Thyroid gland (tissue), 4 donors: Measurements from ENCODE around the gene SYDE1.

Experiments used
- CTCF ChIP-seq, 6 experiments: fragments of 200-600 bp in 3 of 6; fragments of 450-650 bp in 3 of 6; sonication (generic) in 3 of 6; IDR thresholded peaks; one replicate each; pipeline ENCODE4 v1.5.1; 2016 to 2019; ENCODE audit warnings: antibody characterized with exemption in 6 of 6, mild to moderate bottlenecking in 2 of 6, inconsistent platforms in 1 of 6, moderate library complexity in 1 of 6
- POLR2A ChIP-seq, 2 donors: fragments of 450-650 bp; IDR thresholded peaks; one replicate each; pipeline ENCODE4 v1.6.1; 2017; ENCODE audit warnings: antibody characterized with exemption in 2 of 2, mild to moderate bottlenecking in 2 of 2, moderate library complexity in 1 of 2

DNA sequence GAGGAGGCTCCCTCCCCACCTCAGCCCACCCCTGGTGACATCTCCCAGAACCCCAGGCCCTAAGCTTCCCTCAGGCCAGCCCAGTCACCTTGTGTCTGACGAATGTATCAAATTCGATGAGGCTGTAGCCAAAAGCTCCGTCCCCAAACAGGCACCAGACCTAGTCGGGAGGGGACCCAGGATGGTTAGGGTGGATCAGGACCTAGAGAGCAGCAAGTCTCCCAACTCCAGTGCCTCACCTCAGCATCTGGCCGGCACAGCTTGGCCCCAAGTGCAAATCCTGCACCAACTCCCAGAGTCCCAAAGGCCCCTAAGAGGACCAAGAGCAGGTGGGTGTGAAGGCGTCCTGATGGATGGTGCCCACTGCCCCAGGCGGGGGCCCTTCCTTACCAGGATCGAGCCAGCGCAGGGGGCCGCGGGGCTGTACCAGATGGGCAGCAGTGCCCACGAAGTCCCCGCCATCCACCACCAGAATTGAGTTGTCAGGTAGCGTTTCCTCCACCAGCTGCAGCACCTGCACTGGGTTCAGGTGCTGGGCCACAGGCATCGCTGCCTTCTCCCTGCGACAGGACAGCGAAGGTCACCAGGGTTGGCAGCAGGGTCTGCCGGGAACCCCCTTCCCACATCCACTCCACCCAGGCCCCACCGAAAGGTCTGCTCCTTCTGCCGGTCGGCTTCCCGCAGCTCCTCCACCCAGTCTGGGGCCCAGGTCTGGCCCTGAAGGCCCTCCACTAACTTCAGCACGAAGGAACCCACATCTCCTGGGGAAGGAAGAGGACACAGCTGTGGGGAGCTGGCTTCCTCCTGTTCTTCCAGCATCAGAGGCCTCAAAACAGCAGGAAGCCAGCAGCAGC, 8.8 kb downstream of the SYDE1 start:
- no peak for TF ChIP-seq CTCF (IDR thresholded peaks at IDR 0.05)
- TF ChIP-seq POLR2A (IDR thresholded peaks at IDR 0.05): no peak
